Adrenal gland (tissue), 12 donors: ENCODE results near the gene FAR2. TPM values are rescaled to one million over a fixed set of nuclear protein-coding genes. Genes with fewer than 3 reads are reported as not detected.

Experiments used
- DNase-seq, 7 donors: peaks; one replicate each; pipeline ENCODE4 v3.0.0-alpha.2; 2019 to 2020
- H3K27ac ChIP-seq, 5 donors: fragments of 200-600 bp; sonication (generic) in 4 of 5; 1 replicate in 3 of 5; 2 replicates in 2 of 5; pipeline versions ENCODE4 v1.5.1 to v1.8.0; 2016 to 2020; ENCODE audit warnings: mild to moderate bottlenecking in 1 of 5
- H3K27me3 ChIP-seq: fragments of 200-600 bp; 2 replicates; pipeline ENCODE4 v1.8.0; 2021
- H3K36me3 ChIP-seq, 2 donors: fragments of 200-600 bp; replicated peaks in 1 of 2; 1 replicate in 1 of 2; 2 replicates in 1 of 2; pipeline versions ENCODE4 v1.5.1 to v1.8.0; 2018 to 2022
- H3K4me1 ChIP-seq, 2 donors: fragments of 200-600 bp; replicated peaks in 1 of 2; 1 replicate in 1 of 2; 2 replicates in 1 of 2; pipeline versions ENCODE4 v1.5.1 to v1.8.0; 2018 to 2021
- H3K4me3 ChIP-seq, 4 donors: fragments of 200-600 bp; sonication (generic) in 3 of 4; one replicate each; pipeline ENCODE4 v1.5.1; 2016 to 2018
- H3K9me3 ChIP-seq, 3 donors: fragments of 200-600 bp; sonication (generic) in 1 of 3; replicated peaks in 1 of 3; 1 replicate in 2 of 3; 2 replicates in 1 of 3; pipeline versions ENCODE4 v1.5.1 to v1.8.0; 2016 to 2021
- POLR2A ChIP-seq, 2 donors: fragments of 450-650 bp; IDR thresholded peaks; one replicate each; pipeline ENCODE4 v1.6.1; 2017; ENCODE audit warnings: antibody characterized with exemption in 2 of 2, mild to moderate bottlenecking in 2 of 2, moderate library complexity in 1 of 2
- WGBS, 4 donors: extraction: QIAGEN DNeasy Blood & Tissue Kit in 2 of 4; methylation state at CpG; one replicate each; pipeline versions ENCODE4 v1.1.5 to v1.1.7; 2013 to 2017; 5-methylcytosine and 5-hydroxymethylcytosine counted together
- intact Hi-C, 2 donors: fragments of 100-400 bp; cut with DNase I; formaldehyde crosslinking; loops; one replicate each; pipeline versions ENCODE4 v1.14.1 to v1.15.0; 2022 to 2023
- polyA plus RNA-seq, 3 donors: library from polyadenylated mRNA; stranded (reverse); fragments of 200-250 nt in 2 of 3; fragments of 350-450 nt in 1 of 3; fragmentation: Illumina TruSeq in 1 of 3; extraction: RNeasy Lipid Tissue Mini Kit (QIAGEN cat#74804) in 1 of 3; gene quantifications; one replicate each; pipeline ENCODE4 v1.2.3, GENCODE V29; 2013 to 2014
- total RNA-seq, 9 donors: library from RNA; depleted of rRNA in 4 of 9; stranded (reverse); fragments of >200 nt in 4 of 9; fragments of 120-200 nt in 1 of 9; fragmentation: NEBNext Ultra II Directional in 1 of 9; extraction: Animal tissue kit (Norgen Biotek cat#: 25700) in 1 of 9; gene quantifications; one replicate each; pipeline versions ENCODE4 v1.1.0 to v1.2.4, GENCODE V29; 2013 to 2023
- TF ChIP-seq, protein P1 (sequence below), 6 experiments: fragments of 450-650 bp in 4 of 6; fragments of 200-600 bp in 2 of 6; sonication (generic) in 1 of 6; IDR thresholded peaks; 1 replicate in 5 of 6; 2 replicates in 1 of 6; pipeline versions ENCODE4 v1.5.1 to v1.8.0; 2016 to 2021; ENCODE audit warnings: antibody characterized with exemption in 6 of 6, mild to moderate bottlenecking in 2 of 6, moderate library complexity in 1 of 6
- donor health status: healthy with polysubstance abuse.
- donor health status: Bipolar disorder and iron deficiency.
- donor health status: DM: yes; HTN: yes; CAD: no.
- donor health status: DM: no; HTN: no; CAD: no.
- donor health status: DM: no; HTN: no; CAD: no.
- donor health status: DM: yes; HTN: yes; CAD: no.

The FAR2 gene
- total and polyA plus RNA-seq, 12 donors: 1.9 to 10.3 (median 4.9) TPM

DNA sequence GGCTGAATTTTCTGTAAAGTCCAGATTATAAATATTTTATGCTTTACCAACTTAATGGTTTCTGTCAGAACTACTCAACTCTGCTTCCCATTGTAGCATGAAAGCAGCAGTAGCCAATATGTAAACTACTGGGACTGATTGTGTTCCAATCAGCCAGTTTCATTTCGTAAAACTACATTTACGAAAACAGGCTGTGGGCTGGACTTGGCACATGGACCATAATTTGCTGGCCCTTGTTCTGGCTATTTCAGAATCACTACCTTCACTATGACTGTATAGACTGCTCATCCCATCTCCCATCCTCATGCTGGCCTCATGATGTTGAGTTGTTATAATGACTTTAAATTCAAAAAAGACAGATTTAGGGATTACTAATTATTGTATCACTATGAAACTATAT lies 38.7 kb downstream of the FAR2 start:
- DNase-seq: no peak
- Histone ChIP-seq H3K9me3 (no peaks in the 10 kb centered on the region), H3K27ac (no peak overlapping the region), H3K4me1 (no peaks in the 10 kb centered on the region), H3K4me3 (no peak overlapping the region), H3K36me3 (no peaks in the 10 kb centered on the region), H3K27me3 (no peaks in the 10 kb centered on the region)
- 61 to 65% (median 63%) methylated on average over 2 of the region's 2 CpGs for WGBS, 4 donors
- TF ChIP-seq, protein P1, sequence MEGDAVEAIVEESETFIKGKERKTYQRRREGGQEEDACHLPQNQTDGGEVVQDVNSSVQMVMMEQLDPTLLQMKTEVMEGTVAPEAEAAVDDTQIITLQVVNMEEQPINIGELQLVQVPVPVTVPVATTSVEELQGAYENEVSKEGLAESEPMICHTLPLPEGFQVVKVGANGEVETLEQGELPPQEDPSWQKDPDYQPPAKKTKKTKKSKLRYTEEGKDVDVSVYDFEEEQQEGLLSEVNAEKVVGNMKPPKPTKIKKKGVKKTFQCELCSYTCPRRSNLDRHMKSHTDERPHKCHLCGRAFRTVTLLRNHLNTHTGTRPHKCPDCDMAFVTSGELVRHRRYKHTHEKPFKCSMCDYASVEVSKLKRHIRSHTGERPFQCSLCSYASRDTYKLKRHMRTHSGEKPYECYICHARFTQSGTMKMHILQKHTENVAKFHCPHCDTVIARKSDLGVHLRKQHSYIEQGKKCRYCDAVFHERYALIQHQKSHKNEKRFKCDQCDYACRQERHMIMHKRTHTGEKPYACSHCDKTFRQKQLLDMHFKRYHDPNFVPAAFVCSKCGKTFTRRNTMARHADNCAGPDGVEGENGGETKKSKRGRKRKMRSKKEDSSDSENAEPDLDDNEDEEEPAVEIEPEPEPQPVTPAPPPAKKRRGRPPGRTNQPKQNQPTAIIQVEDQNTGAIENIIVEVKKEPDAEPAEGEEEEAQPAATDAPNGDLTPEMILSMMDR (IDR thresholded peaks at IDR 0.05): no peak
- no peak for TF ChIP-seq POLR2A (IDR thresholded peaks at IDR 0.05)
- intact Hi-C loops: no loop called here

DNA sequence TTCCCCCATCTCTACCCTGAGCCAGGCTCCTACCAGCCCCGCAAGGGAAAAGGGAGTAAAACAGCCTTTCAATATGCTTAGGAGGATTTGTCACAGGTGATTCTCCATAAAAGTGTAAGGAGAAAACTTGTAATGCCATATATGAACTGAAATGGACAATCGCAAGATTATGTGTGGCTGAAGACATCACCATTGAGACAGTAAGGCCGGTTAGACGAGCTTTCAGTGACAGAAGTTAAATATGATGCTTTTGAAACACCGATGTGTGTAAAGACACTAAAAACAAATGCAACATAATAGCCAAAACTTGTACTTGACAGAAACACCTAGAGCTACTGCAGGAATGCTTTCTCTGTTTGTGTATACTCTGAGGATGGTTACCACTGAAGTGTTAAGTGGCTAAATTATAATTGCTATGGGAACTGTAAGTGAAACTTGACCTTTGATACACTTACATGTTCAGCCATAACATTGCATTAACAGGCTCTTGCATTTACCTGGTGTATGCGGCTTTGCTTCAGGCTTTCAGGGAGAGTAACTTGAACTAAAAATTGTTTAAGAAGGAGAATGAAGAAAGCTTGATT lies 42.3 kb downstream of the FAR2 start:
- Histone ChIP-seq H3K9me3 (no peaks in the 10 kb centered on the region), H3K4me3 (no peak overlapping the region), H3K27me3 (no peaks in the 10 kb centered on the region), H3K27ac (no peak overlapping the region), H3K4me1 (no peaks in the 10 kb centered on the region), H3K36me3 (no peaks in the 10 kb centered on the region)
- no peak for TF ChIP-seq POLR2A (IDR thresholded peaks at IDR 0.05)
- TF ChIP-seq, protein P1 (IDR thresholded peaks at IDR 0.05): no peak
- intact Hi-C loops: no loop called here
- no peak for DNase-seq
- 84 to 91% (median 86%) methylated on average over 6 of the region's 6 CpGs for WGBS, 4 donors

DNA sequence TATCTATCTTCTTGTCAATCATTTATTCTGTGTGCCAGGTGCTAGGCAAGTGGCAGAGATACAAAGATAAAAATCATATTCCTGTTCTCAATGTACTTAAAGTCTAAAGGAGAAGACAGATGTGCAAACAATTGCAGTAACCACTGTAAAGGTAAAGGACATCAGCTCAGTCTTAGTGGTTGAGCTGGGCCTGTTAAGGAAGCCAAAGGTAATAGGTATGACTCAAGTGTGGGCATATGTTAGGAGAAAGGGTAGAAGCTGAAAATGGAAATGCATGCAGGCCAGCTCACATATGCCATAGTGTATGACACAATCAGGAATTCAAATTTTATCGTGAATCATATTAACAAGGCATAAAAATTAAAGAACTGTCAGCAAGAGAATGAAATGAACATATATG lies 49.8 kb downstream of the FAR2 start:
- WGBS, 4 donors: 79 to 89% (median 87%) methylated on average over 1 of the region's 1 CpG
- no peaks in the 10 kb centered on the region for H3K36me3 ChIP-seq
- no peak for TF ChIP-seq POLR2A (IDR thresholded peaks at IDR 0.05)
- TF ChIP-seq, protein P1 (IDR thresholded peaks at IDR 0.05): no peak
- DNase-seq: no peak
- H3K4me3 ChIP-seq: no peak overlapping the region
- no peaks in the 10 kb centered on the region for H3K27me3 ChIP-seq
- no peak overlapping the region for H3K27ac ChIP-seq
- H3K9me3 ChIP-seq: no peaks in the 10 kb centered on the region
- no peaks in the 10 kb centered on the region for H3K4me1 ChIP-seq
- intact Hi-C loops: no loop called here

DNA sequence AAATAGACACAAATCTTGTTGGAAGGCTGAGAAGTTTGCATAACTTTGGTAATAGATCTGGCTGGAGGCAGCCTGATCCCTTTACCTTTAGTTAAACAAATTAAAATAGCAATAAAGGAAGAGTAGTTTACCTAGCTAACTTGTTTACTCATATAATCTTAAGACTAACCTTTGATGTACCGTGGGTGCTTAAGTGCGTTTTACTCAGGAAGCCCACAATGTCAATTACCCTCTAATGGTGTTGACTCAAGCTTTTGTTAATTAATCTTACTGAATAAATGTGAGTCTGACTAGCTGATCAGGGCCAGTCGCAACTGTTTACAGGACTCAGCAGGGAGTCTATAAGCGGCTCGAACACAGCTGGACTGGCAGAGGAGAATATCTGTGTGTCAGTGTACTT lies 51.5 kb downstream of the FAR2 start:
- no peaks in the 10 kb centered on the region for H3K27me3 ChIP-seq
- H3K9me3 ChIP-seq: no peaks in the 10 kb centered on the region
- 39 to 47% (median 42%) methylated on average over 5 of the region's 5 CpGs for WGBS, 4 donors
- H3K4me3 ChIP-seq: no peak overlapping the region
- H3K4me1 ChIP-seq: no peaks in the 10 kb centered on the region
- no peaks in the 10 kb centered on the region for H3K36me3 ChIP-seq
- intact Hi-C loops: no loop called here
- DNase-seq: no peak
- TF ChIP-seq POLR2A (IDR thresholded peaks at IDR 0.05): no peak
- TF ChIP-seq, protein P1 (IDR thresholded peaks at IDR 0.05): no peak
- no peak overlapping the region for H3K27ac ChIP-seq
